Retinal pigment epithelial cell (primary cell): ENCODE results near the gene RIMBP2.

Experiments used
- DNase-seq: peaks from one replicate; pipeline ENCODE4 v3.0.0-alpha.2; 2010; ENCODE audit warnings: low read depth
- H3K4me3 ChIP-seq: 2 replicates; pipeline ENCODE4 v1.5.1; 2011; ENCODE audit warnings: mild to moderate bottlenecking, low read length, control low read depth, moderate library complexity
- TF ChIP-seq, protein P1 (sequence below): conservative IDR thresholded peaks from 2 replicates; pipeline ENCODE4 v1.5.1; 2011; ENCODE audit warnings: low read depth, low read length, control low read depth, inconsistent platforms

The RIMBP2 gene

DNA sequence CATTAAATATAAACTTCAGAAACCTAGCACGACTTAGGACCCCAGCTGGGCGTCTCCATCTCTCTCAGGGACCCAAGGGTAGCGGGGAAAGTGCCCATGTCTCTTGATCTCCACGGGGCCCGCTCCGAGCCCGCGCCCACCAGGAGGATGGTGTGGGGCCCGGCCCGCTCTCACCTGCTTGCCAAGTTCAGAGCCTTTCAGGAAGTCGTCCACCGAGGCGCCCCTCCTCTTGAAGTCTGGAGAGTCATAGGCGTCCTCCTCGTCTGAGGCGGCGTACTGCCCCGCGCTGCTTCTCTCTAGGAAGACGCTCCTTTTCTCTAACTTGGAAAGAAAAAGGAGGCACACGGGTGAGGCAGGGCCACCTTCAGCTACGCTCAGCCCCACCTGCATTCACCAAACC, 281.5 kb downstream of the RIMBP2 start:
- TF ChIP-seq, protein P1, sequence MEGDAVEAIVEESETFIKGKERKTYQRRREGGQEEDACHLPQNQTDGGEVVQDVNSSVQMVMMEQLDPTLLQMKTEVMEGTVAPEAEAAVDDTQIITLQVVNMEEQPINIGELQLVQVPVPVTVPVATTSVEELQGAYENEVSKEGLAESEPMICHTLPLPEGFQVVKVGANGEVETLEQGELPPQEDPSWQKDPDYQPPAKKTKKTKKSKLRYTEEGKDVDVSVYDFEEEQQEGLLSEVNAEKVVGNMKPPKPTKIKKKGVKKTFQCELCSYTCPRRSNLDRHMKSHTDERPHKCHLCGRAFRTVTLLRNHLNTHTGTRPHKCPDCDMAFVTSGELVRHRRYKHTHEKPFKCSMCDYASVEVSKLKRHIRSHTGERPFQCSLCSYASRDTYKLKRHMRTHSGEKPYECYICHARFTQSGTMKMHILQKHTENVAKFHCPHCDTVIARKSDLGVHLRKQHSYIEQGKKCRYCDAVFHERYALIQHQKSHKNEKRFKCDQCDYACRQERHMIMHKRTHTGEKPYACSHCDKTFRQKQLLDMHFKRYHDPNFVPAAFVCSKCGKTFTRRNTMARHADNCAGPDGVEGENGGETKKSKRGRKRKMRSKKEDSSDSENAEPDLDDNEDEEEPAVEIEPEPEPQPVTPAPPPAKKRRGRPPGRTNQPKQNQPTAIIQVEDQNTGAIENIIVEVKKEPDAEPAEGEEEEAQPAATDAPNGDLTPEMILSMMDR, result no peak
- DNase-seq, result no peak
- H3K4me3 ChIP-seq, result no peak overlapping the region

DNA sequence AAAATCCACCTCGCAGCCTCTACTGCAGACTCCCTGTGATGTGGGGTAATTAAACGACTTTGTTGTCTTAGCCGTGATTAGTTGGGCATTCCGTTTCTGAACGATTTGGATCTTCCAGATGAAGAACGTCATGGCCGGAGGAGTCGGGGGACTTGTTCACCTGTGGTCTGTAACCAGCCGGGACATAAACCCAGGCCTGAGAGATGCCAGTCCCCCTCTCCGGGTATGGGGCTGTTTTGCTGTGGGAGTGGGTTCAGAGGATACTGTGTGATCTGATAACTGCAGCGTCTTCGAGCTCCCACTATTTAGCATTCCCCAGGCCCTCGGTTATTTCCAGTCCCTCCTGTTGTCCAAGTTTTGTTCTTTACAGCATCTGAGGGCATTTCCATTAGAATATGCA, 282.3 kb downstream of the RIMBP2 start:
- H3K4me3 ChIP-seq, result no peak overlapping the region
- TF ChIP-seq, protein P1, result no peak
- no peak for DNase-seq

DNA sequence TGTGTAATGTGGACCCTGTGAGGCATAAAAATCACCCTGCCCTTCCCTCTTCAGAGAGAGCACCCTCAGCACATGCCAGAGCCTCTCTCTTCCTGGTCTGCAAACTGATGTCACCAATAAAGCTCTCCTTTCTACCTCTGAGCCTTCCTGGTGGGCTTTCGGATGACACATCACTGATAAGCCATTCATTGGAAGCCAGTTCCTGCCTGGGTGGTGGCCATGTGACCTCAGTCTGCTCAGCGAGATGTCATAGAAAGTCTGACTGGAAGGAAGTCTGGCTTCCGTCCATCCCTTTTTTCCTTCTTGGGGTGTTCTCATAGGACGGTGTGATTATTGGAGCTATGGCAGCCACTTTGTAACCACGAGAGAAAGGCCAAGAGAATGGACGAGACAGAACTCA, 282.7 kb downstream of the RIMBP2 start:
- no peak for DNase-seq
- TF ChIP-seq, protein P1, result no peak
- H3K4me3 ChIP-seq, result no peak overlapping the region

DNA sequence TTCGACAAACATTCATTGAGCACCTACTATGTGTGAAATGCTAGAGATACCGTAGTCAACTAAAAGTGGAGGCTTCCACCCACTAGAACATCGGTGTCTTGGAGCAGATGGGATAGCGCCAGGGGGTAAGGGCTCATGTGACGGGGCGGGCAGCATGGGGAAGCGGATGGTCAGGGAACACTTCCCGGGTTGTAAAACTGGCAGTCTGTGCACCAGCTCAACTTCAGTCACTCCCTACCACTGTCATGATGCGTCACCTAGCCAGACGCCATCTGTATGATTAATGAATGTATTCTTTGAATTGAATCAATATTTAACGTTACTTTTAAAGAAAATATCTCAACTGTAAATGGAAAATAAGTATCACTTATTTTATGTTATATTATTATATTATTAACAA, 284.9 kb downstream of the RIMBP2 start:
- H3K4me3 ChIP-seq, result no peak overlapping the region
- TF ChIP-seq, protein P1, result no peak
- no peak for DNase-seq

DNA sequence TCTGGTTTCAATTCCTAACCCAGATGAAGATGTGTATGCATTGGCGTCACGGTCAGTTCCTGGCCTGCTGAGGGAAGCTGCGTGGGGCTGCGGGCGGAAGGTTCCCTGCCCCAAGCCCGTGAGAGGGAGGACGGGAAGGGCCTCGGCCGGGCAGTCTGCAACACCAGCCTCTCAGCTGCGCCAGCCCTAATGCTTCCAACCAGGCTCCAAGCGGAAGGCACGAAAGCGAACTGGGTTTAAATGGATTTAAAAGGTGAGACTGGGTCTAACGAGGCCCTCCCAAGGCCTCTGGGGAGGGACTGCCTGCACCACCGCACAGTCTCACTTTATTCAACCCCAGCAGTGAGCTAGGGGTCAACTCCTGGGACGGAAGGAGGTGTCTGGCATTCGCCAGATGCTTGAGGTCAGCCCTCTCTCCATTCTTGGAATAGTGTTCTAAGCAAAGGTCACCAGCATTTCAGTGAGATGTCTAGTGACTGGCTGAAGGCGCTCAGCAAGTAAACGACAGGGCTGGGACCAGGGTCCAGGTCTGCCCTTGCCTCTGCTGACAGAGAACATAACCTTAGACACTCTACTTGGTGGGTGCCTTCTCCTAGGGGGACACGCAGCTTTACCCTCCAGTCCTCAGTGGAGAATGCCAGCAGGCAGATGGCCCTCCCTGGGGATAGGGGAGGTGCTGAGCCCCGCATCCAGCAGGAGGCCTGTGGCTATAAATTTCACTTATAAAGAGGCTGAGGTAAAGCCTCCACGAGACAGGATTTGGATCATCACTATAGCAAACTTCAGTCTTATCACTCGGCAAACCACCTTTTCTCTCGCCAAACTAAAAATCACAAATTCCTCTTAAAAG, 286.2 kb downstream of the RIMBP2 start:
- TF ChIP-seq, protein P1, result no peak

DNA sequence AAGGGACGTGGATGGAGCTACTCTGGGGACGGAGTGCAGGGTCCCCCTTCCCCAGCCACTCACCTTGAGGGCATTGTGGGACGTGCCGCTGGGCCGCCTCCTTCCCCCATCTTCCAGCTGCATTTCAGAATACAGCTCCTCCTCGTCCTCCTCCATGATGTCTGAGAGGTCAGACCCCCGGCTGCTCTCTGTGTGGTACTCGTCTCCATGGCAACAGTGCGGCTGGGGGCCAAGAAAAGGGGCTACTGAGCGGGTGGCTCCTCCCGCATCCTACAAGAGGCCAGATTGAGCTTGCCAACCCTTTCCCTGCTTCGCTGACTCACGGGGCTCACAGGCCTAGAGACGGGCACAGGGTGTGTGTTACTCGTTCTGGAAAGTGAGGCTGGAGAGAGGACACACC, 288.0 kb downstream of the RIMBP2 start:
- DNase-seq, result no peak
- no peak overlapping the region for H3K4me3 ChIP-seq
- TF ChIP-seq, protein P1, result no peak

More for the DNA sequence above, 286.2 kb downstream of the RIMBP2 start:
- no peak overlapping the region for H3K4me3 ChIP-seq
- no peak for DNase-seq

DNA sequence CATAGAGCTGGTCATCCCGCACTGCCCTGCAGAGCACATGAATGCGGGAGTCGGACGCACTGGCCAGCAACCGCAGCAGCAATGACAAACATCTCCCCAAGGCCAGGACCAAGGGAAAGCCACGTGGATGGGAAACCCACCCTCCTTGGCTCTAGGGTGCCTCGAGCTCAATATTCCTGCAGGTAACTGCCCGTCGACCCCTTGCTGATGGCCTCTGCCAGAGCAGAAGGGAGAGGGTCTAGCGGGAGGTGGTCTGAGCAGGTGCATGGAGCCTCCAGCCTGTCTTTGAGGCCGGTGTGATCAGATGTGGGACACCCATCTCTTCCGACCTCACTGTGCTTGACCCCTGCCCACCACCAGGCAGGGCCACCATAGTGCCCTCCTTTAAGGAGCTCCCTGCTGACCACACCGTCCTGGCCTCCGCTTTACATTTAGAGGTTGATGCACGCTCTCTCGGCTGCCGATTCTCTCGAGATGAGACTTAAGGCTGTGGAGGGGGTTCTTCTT, 288.7 kb downstream of the RIMBP2 start:
- no peak overlapping the region for H3K4me3 ChIP-seq
- DNase-seq, result no peak
- TF ChIP-seq, protein P1, result no peak
